Occipital lobe (tissue), 2 donors: ENCODE results near the gene APLF. TPM values are rescaled to one million over a fixed set of nuclear protein-coding genes. Genes with fewer than 3 reads are reported as not detected.
"Not testable (repeated sequence)": the region's sequence is repeated elsewhere in the genome, so short reads cannot be mapped to it uniquely, and the experiment has no call there.

Experiments used
- DNase-seq: peaks from one replicate; lab custom pipeline; 2025; lab: John Stamatoyannopoulos, UW
- total RNA-seq: library from RNA; depleted of rRNA; stranded (reverse); fragments of >200 nt; gene quantifications from one replicate; pipeline ENCODE4 v1.2.3, GENCODE V29; 2014

The APLF gene
- total RNA-seq, 1 donor from 2014 or later, result 12.3 TPM

DNA sequence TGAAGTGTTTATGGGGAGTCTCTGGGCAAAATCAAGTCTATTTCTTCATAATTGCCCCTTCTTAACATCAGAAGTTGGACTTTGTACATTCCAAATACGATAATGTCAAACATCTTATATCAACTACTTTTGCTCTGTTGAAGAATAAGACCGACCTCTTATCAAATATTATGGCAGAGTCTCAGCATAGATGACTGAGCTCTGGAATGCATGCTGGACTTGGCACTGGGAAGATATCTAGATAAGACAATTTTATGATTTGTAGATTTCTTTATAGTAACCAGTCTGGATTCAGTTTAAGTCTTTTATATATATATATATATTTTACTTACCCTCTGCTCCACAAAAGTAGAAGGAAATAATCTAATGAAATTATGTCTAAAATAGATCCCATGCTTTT, 8.2 kb downstream of the APLF start:
- no peak for DNase-seq

DNA sequence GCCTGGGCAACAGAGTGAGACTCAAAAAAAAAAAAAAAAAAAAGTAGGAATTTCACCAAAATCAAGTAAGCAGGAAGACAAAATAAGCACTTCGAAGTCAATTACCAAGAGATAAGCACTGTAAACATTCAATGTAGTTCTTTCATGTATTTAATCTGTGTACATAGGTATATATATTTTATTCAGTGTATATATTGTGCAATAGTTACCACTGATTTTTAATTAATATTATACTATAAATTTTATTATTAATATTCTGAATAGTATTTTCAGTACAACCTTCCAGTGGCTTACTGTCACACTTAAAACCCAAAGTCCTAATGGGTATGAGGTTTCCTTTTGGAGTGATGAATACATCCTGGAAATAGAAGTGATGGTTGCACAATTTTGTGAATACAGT, 9.1 kb downstream of the APLF start:
- no peak for DNase-seq

DNA sequence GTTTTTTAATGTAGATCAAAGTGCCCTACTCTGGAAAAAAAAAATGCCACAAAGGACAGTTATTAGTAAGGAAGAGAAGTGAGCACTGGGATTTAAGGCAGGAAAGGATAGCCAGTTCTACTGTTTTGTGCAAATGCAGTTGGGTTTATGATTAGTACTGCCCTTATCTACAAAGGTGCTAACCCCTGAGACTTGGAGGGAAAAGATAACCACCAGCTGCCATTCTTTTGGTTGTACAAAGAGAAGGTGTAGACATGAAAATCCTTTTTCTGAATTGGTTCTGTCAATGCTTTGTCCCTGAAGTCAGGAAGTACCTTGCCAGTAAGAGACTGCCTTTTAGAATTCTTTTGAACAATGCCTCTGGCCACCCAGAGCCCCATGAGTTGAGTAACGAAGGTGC, 11.3 kb downstream of the APLF start:
- no peak for DNase-seq

DNA sequence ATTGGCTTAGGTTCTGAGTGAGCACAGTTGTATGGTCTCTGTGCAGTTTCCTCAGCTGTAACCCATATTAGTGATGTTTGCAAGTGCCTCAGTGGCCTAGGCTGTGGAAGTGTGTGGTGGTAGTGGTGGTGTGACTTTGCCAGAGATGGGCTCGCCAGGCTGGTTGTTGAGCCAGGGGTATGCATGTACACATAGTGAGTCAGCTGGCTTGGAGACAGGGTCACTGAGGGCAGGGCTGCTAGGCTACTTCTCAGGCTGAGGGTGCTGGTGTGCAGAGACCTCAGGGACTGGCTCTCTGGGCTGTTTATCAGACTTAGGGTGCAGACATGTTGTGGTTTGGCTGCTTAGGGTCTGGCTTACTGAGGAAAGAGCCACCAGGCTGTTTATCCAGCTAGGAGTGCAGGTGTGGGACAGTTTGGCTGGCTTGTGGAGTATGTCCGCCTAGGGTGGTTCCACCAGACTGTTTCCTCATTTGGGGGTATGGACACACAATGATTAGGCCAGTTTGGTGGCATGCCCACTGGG, 15.0 kb downstream of the APLF start:
- DNase-seq, result no peak

DNA sequence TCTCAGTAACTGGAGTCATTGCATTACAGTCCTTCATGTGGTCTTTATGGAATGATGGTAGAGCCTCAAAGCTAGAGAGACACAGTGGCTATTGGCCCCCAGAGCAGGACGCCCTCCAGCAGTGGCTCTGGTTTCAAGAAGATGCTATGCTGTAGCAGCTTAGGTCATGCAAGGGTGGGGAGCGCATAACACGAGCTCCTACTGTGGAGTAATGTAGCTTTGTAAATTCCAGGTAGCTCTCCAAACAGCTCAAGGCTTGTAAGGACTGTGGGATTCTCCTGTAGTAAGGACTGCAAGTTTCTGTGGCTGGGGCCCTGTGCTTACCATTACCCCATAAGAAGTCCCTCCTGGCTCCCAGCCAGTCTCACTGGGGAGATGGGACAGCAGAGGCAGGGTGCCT, 15.6 kb downstream of the APLF start:
- no peak for DNase-seq

DNA sequence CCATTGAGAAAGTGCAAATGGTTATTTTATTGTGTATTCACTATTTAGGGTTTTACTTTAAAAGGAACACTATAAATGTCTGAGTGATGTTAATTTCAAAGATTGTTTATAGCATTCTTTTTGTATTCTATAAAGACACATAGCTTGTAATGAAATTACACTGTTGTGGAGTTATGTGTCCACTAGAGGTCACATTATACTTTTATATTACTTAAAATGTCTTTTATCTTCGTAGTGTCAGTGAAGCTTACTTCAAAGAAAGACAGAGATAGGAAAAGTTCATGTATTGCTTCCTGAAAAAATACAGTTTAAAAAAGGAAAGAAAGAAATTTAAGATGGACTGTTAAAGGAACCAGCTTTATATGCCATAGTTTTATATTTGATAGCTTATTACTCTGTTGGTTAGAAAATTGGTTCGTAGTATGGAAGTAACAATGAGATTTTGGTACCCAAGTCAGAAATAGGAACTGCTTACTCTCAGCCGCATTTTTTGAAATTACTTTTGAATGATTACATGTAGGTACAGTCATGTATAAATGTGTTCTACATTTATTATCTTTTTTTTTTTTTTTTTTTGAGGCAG, 20.5 kb downstream of the APLF start:
- no peak for DNase-seq

GRCh38 chr2:68488605-68489004, 21.2 kb downstream of the APLF start:
- not testable (repeated sequence) for DNase-seq

- no peak for DNase-seq
Measured at GRCh38 chr2:68489282-68489681, 21.9 kb downstream of the APLF start.

- DNase-seq, result no peak
Measured at GRCh38 chr2:68491582-68491981, 24.2 kb downstream of the APLF start.

- DNase-seq, result no peak
Measured at GRCh38 chr2:68499133-68499532, 31.7 kb downstream of the APLF start.

GRCh38 chr2:68500649-68501048, 33.3 kb downstream of the APLF start:
- DNase-seq, result no peak

GRCh38 chr2:68501768-68502167, 34.4 kb downstream of the APLF start:
- DNase-seq, result no peak

- DNase-seq, result no peak
Measured at GRCh38 chr2:68505603-68506159, 38.3 kb downstream of the APLF start.

DNA sequence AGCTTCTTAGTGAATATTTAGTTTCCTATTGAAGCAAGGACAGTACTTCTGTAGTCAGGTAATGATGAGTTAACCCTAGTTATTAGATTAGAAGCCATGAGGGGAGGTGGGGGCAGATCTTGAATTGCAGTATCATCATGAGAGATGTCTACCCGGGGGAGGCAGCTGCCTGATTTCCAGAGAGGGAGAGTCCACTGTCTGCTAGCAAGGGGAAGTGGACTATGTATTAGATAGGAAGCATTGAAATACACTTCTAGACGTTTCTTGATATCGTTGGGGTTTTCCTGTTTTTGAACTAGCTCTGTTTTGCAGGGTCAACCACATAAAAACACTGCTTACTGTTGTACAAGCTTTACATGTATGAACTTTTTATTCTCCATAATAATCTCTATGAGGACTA, 38.8 kb downstream of the APLF start:
- DNase-seq, result no peak

- DNase-seq, result no peak
Measured at GRCh38 chr2:68512326-68512725, 44.9 kb downstream of the APLF start.

DNA sequence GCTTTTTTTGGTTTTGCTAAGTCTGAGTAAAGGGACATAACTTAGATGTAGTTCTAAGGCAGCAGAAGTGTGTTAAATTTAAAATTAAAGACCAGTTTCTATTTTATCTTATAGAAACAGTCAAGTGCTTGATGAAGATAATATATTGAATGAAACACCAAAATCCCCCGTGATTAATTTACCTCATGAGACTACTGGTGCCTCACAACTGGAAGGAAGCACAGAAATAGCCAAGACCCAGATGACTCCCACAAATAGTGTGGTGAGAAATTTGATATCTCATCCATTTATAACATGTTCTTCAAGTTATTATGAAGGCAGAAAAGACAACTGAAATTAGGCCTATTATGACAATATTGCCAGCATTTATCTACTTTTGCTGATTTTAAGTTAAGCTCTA, 45.6 kb downstream of the APLF start:
- no peak for DNase-seq

DNA sequence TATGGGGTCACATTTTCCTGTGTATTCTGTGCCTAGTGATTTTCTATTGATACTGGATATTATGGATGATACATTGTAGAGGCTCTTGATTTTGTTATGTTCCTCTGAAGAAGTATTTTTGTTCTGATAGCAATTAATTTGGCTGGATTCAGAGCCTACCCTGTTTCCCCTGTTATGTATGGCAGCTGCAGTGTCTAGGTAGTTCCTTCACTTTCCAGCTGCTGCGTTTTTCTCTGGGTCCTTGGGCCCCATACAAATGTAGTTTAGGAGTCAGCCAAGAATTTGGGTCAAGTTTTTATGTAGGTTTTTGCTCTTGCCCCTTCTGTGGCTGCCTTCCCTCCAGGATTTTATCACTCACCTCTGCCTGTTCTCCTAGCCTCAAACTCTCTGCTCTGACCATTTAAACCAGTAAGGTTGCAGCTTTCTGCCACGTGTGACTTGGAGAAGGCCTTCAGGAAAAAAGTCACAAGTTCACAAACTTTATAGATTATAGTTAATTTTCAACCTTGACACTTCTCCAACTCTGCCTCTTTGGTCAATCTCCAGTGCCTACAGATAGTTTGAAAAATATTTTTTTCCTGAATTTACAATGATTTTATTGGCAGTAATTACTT, 47.0 kb downstream of the APLF start:
- no peak for DNase-seq

DNA sequence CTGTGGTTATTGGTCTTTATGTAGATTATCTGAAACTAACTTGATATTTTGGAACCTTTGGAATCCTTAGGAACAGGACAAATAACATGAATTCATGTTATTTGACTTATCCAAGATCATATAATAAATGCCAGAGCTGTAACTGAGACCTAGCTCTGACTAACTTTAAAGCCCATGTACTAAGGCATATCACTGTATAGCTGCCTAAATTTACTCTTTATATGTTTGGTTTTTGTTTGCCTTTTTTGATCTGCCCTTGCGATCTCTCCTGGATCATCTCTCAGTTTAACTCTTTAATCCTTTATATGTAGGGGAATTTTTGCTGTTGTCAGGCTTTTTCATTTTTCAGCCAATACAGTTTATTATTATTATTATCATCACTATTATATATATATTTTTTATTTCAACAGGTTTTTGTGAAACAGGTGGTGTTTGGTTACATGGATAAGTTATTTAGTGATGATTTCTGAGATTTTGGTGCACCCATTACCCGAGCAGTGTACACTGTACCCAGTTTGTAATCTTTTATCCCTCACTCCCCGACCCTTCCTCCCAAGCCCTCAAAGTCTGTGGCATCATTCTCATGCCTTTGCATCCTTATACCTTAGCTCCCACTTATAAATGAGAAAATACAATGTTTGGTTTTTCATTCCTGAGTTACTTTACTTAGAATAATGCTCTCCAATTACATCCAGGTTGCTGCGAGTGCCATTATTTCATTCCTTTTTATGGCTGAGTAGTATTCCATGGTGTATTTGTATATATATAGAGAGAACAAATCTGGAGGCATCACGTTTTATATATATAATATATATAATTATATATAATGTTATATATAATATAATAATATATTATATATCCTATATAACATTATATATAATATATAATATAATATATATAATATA, 48.9 kb downstream of the APLF start:
- no peak for DNase-seq

DNA sequence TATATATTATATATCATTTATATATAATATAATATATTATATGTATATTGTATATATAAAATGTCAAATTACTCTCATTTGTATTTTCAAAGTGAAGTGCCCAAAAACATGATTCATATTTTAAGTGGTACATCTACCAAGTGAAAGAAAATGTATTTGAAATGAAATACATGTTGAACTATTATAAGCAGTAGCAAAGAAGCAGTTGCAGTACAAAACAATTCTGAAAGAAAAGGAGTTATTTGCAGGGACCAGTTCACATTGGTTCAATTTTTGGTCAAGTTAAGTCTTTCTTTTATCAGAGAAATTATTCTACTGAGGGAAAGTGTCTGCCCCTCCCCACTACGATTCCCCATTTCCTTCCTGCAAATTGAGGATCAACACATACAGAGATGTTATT, 51.9 kb downstream of the APLF start:
- no peak for DNase-seq

DNA sequence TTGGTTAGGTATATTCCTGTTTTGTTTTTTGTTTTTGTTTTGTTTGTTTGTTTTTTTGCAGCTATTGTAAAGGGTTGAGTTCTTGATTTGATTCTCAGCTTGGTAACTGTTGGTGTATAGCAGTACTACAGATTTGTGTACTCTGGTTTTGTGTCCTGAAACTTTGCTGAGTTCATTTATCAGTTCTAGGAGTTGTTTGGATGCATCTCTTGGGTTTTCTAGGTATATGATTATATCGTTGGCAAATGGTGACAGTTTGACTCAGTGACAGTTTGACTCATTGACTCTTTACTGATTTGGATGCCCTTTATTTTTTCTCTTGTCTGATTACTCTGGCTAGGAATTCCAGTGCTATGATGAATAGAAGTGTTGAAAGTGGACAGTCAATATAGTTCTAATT, 53.7 kb downstream of the APLF start:
- no peak for DNase-seq

GRCh38 chr2:68526943-68527342, 59.6 kb downstream of the APLF start:
- DNase-seq, result not testable (repeated sequence)
